SK-N-SH (cell line): ENCODE data around the gene PLVAP. TPM values are rescaled to one million over a fixed set of nuclear protein-coding genes. Genes with fewer than 3 reads are reported as not detected.

Experiments
- CTCF ChIA-PET: fragments of 300-600, 350-600 bp; formaldehyde crosslinking; extraction: SDS; loops from one replicate; lab custom pipeline; 2021; lab: Yijun Ruan, JAX
- POLR2A ChIA-PET: fragments of 350-600 bp; sonication (Branson Sonifier 250); formaldehyde crosslinking; extraction: SDS; loops from one replicate; lab custom pipeline; 2020; ENCODE audit warnings: antibody characterized with exemption, inconsistent platforms; lab: Yijun Ruan, JAX
- DNase-seq: peaks from one replicate; pipeline ENCODE4 v3.0.0; 2012
- H2AFZ ChIP-seq: fragments of 200-600 bp; sonication (generic); 2 replicates; pipeline ENCODE4 v1.8.1; 2016; ENCODE audit warnings: antibody characterized with exemption, mild to moderate bottlenecking, low read depth
- H3F3A ChIP-seq: fragments of 200-600 bp; sonication (generic); replicated peaks from 2 replicates; pipeline ENCODE3; 2016; ENCODE audit warnings: antibody characterized with exemption, mild to moderate bottlenecking; ENCODE audit not compliant: insufficient read depth
- H3K27ac ChIP-seq, 2 experiments: fragments of 200-500 bp in 1 of 2; fragments of 200-600 bp in 1 of 2; sonication (Bioruptor generic) in 1 of 2; sonication (generic), shearing (Covaris generic) in 1 of 2; 2 replicates each; pipeline versions ENCODE4 v1.5.1 to v1.6.1; 2014 to 2016; ENCODE audit warnings: low read depth in 2 of 2, inconsistent platforms in 1 of 2, low read length in 1 of 2, mild to moderate bottlenecking in 1 of 2, mixed read lengths in 1 of 2
- H3K27me3 ChIP-seq: fragments of 200-600 bp; sonication (generic), shearing (Covaris generic); 2 replicates; pipeline ENCODE4 v1.6.1; 2016; ENCODE audit warnings: mixed run types; ENCODE audit not compliant: insufficient read depth
- H3K36me3 ChIP-seq, 2 experiments: fragments of 200-500 bp in 1 of 2; fragments of 200-600 bp in 1 of 2; sonication (Bioruptor generic) in 1 of 2; sonication (generic) in 1 of 2; replicated peaks in 1 of 2; 2 replicates each; pipeline versions ENCODE3 to v1.5.1; 2014 to 2016; ENCODE audit warnings: low read length in 1 of 2, mild to moderate bottlenecking in 1 of 2; ENCODE audit not compliant: insufficient read depth in 2 of 2, control insufficient read depth in 1 of 2
- H3K4me1 ChIP-seq, 2 experiments: fragments of 200-500 bp in 1 of 2; fragments of 200-600 bp in 1 of 2; sonication (Bioruptor generic) in 1 of 2; sonication (generic), shearing (Covaris generic) in 1 of 2; 2 replicates each; pipeline versions ENCODE4 v1.5.1 to v1.6.1; 2014 to 2016; ENCODE audit warnings: low read depth in 1 of 2, low read length in 1 of 2, mixed run types in 1 of 2; ENCODE audit not compliant: insufficient read depth in 2 of 2, control insufficient read depth in 1 of 2
- H3K4me2 ChIP-seq: fragments of 200-600 bp; sonication (generic), shearing (Covaris generic); 2 replicates; pipeline ENCODE4 v1.6.1; 2017; ENCODE audit warnings: mixed run types
- H3K4me3 ChIP-seq, 2 experiments: fragments of 200-500 bp in 1 of 2; fragments of 200-600 bp in 1 of 2; sonication (Bioruptor generic) in 1 of 2; sonication (generic), shearing (Covaris generic) in 1 of 2; 2 replicates each; pipeline versions ENCODE4 v1.5.1 to v1.8.1; 2014 to 2016; ENCODE audit warnings: low read depth in 2 of 2, inconsistent platforms in 1 of 2, low read length in 1 of 2, mild to moderate bottlenecking in 1 of 2, mixed read lengths in 1 of 2, moderate library complexity in 1 of 2
- H3K79me2 ChIP-seq: fragments of 200-600 bp; sonication (generic); 2 replicates; pipeline ENCODE4 v1.8.1; 2017; ENCODE audit warnings: mild to moderate bottlenecking; ENCODE audit not compliant: insufficient read depth
- H3K9ac ChIP-seq: fragments of 200-600 bp; sonication (generic); 2 replicates; pipeline ENCODE4 v1.6.1; 2017; ENCODE audit warnings: mixed run types
- H3K9me2 ChIP-seq: fragments of 200-600 bp; sonication (generic); 2 replicates; pipeline ENCODE4 v1.6.1; 2017; ENCODE audit warnings: mixed run types
- H3K9me3 ChIP-seq: fragments of 200-600 bp; sonication (generic); 2 replicates; pipeline ENCODE4 v1.6.1; 2017; ENCODE audit warnings: mixed run types, mild to moderate bottlenecking, moderate library complexity
- H4K20me1 ChIP-seq: fragments of 200-600 bp; sonication (generic); 2 replicates; pipeline ENCODE4 v1.6.1; 2017; ENCODE audit warnings: mild to moderate bottlenecking, mixed run types; ENCODE audit not compliant: insufficient read depth
- CHD2 ChIP-seq: fragments of 150-350 bp; IDR thresholded peaks from 2 replicates; pipeline ENCODE4 v1.6.1; 2018; ENCODE audit warnings: low read length; ENCODE audit not compliant: partially characterized antibody
- EP300 ChIP-seq, 2 experiments: IDR thresholded peaks; 2 replicates each; pipeline versions ENCODE4 v1.4.0 to v1.6.1; 2012; ENCODE audit warnings: borderline replicate concordance in 1 of 2, low read depth in 1 of 2, low read length in 1 of 2
- EZH2phosphoT487 ChIP-seq: fragments of 200-600 bp; sonication (generic); IDR thresholded peaks from 2 replicates; pipeline ENCODE4 v1.6.1; 2017; ENCODE audit warnings: low read depth, mixed run types, mild to moderate bottlenecking, antibody characterized with exemption, moderate library complexity, borderline replicate concordance
- FOXJ3 ChIP-seq: sonication (generic); formaldehyde crosslinking; IDR thresholded peaks from 2 replicates; pipeline ENCODE4 v1.5.1; 2020; ENCODE audit warnings: mild to moderate bottlenecking, missing genetic modification reagents
- FOXM1 ChIP-seq: IDR thresholded peaks from 2 replicates; pipeline ENCODE4 v1.4.0; 2012; ENCODE audit warnings: low read depth, mild to moderate bottlenecking
- IRF3 ChIP-seq: fragments of 150-350 bp; IDR thresholded peaks from 2 replicates; pipeline ENCODE4 v1.6.1; 2016; ENCODE audit warnings: mild to moderate bottlenecking, low read depth, low read length
- JUND ChIP-seq: IDR thresholded peaks from 2 replicates; pipeline ENCODE4 v1.4.0; 2012
- MEF2A ChIP-seq: IDR thresholded peaks from 2 replicates; pipeline ENCODE4 v1.4.0; 2012; ENCODE audit warnings: low read depth, borderline replicate concordance
- RFX5 ChIP-seq: IDR thresholded peaks from 2 replicates; pipeline ENCODE4 v1.6.1; 2012; ENCODE audit warnings: mild to moderate bottlenecking, improper control_type of control experiment, low read length
- RXRA ChIP-seq: IDR thresholded peaks from 2 replicates; pipeline ENCODE4 v1.4.0; 2012; ENCODE audit warnings: low read depth, mild to moderate bottlenecking, borderline replicate concordance
- SIN3A ChIP-seq: IDR thresholded peaks from 2 replicates; pipeline ENCODE4 v1.6.1; 2012; ENCODE audit warnings: low read depth, mild to moderate bottlenecking, low read length, moderate library complexity, borderline replicate concordance
- TAF1 ChIP-seq: IDR thresholded peaks from 2 replicates; pipeline ENCODE4 v1.6.1; 2012; ENCODE audit warnings: low read depth, mild to moderate bottlenecking, low read length, moderate library complexity, borderline replicate concordance
- TEAD4 ChIP-seq: IDR thresholded peaks from 2 replicates; pipeline ENCODE4 v1.4.0; 2012; ENCODE audit warnings: mild to moderate bottlenecking, borderline replicate concordance; ENCODE audit not compliant: insufficient read depth
- USF2 ChIP-seq: fragments of 150-350 bp; IDR thresholded peaks from 2 replicates; pipeline ENCODE4 v1.6.1; 2017; ENCODE audit warnings: antibody characterized with exemption, low read length, low read depth, borderline replicate concordance
- YY1 ChIP-seq: IDR thresholded peaks from 2 replicates; pipeline ENCODE4 v1.4.0; 2012; ENCODE audit warnings: low read depth, mild to moderate bottlenecking
- whole genome bisulfite sequencing: methylation state at CpG from one replicate; pipeline ENCODE4 v1.1.6; 2017; ENCODE audit warnings: low lambda C conversion rate; 5-methylcytosine and 5-hydroxymethylcytosine counted together
- polyA plus RNA-seq, 3 experiments: library from polyadenylated mRNA; depleted of rRNA; stranded (reverse); fragments of >200 nt; gene quantifications; 2 replicates each; pipeline ENCODE4 v1.2.3, GENCODE V29; 2012
- TF ChIP-seq, protein P1 (sequence below): IDR thresholded peaks from 2 replicates; pipeline ENCODE4; 2012
- TF ChIP-seq, protein P2 (sequence below): IDR thresholded peaks from 2 replicates; pipeline ENCODE4 v1.4.0; 2012; ENCODE audit warnings: low read depth, borderline replicate concordance
- TF ChIP-seq, protein P3 (sequence below): IDR thresholded peaks from 2 replicates; pipeline ENCODE4 v1.4.0; 2012; ENCODE audit warnings: low read depth, borderline replicate concordance

Gene PLVAP
- polyA plus RNA-seq, 1 of the 3 experiments (the other 2 are of a cell fraction): not detected

DNA sequence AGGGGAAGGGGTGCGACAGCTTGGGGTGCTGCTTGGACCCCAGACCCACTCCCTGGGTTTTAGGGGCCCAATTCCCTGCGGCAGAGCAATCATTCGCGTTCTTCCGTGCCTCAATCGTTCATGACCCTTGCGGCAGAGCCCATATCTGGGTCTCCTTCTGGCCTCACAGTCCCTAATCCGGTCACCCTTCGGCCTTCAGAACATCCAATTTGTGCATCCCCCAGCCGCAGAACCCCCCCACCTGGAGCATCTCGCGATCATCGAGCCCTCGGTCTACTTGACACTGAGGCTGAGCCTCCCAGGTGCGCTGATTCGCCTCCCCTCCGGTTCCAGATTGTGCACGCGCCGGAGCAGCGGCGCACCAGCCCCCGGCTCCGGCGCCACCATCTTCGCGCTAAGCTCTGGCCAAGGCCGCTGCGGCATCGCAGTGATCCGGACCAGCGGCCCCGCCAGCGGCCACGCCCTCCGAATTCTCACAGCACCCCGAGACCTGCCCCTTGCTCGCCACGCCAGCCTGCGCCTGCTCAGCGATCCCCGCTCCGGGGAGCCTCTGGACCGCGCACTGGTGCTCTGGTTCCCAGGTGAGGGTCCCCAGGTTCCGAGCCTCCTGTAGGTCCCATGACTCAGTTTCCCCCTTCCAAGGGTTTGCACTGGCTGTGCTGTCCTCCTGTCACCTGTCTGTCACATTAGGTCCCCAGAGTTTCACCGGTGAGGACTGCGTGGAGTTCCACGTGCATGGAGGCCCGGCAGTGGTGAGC is 39.3 kb downstream of the PLVAP start:
- Histone ChIP-seq H3K4me1 (peaks cover 0 to 23% of the 10 kb centered on the region in 2 experiments; a peak in 1 of 4 replicates), H3K27me3 (no peaks in the 10 kb centered on the region), H3K9ac (peak overlapping the region; percentile 62), H3K27ac (peak overlapping the region; percentile 15 to 73; a peak in 3 of 4 replicates), H4K20me1 (no peaks in the 10 kb centered on the region), H3K79me2 (peaks cover 8% of the 10 kb centered on the region; the same call in 1 of the 2 replicates), H3K4me3 (peak overlapping the region; percentile 91 to 99), H2AFZ (peak overlapping the region; percentile 57; the same call in 1 of the 2 replicates), H3K4me2 (peak overlapping the region; percentile 94), H3K9me3 (no peaks in the 10 kb centered on the region), H3K36me3 (peaks cover 0 to 7% of the 10 kb centered on the region in 2 experiments), H3F3A (peaks cover 6% of the 10 kb centered on the region), H3K9me2 (no peaks in the 10 kb centered on the region)
- no peak for TF ChIP-seq MEF2A
- no peak for TF ChIP-seq FOXJ3 (CRISPR knock-in tag)
- TF ChIP-seq TEAD4: no peak
- TF ChIP-seq, protein P1, sequence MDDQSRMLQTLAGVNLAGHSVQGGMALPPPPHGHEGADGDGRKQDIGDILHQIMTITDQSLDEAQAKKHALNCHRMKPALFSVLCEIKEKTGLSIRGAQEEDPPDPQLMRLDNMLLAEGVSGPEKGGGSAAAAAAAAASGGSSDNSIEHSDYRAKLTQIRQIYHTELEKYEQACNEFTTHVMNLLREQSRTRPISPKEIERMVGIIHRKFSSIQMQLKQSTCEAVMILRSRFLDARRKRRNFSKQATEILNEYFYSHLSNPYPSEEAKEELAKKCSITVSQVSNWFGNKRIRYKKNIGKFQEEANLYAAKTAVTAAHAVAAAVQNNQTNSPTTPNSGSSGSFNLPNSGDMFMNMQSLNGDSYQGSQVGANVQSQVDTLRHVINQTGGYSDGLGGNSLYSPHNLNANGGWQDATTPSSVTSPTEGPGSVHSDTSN: no peak
- no peak for TF ChIP-seq EZH2phosphoT487
- no peak for TF ChIP-seq SIN3A
- TF ChIP-seq YY1: no peak
- no peak for TF ChIP-seq IRF3
- no peak for TF ChIP-seq JUND
- no peak for TF ChIP-seq RXRA
- TF ChIP-seq FOXM1: no peak
- TF ChIP-seq CHD2: no peak
- no peak for TF ChIP-seq USF2
- TF ChIP-seq EP300 (IDR thresholded peaks at IDR 0.05; ENCODE audit: borderline replicate concordance in 1 of 2, low read depth in 1 of 2, low read length in 1 of 2): no peak
- TF ChIP-seq RFX5: no peak
- TF ChIP-seq, protein P2, sequence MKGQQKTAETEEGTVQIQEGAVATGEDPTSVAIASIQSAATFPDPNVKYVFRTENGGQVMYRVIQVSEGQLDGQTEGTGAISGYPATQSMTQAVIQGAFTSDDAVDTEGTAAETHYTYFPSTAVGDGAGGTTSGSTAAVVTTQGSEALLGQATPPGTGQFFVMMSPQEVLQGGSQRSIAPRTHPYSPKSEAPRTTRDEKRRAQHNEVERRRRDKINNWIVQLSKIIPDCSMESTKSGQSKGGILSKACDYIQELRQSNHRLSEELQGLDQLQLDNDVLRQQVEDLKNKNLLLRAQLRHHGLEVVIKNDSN: no peak
- no peak for TF ChIP-seq TAF1
- TF ChIP-seq, protein P3, sequence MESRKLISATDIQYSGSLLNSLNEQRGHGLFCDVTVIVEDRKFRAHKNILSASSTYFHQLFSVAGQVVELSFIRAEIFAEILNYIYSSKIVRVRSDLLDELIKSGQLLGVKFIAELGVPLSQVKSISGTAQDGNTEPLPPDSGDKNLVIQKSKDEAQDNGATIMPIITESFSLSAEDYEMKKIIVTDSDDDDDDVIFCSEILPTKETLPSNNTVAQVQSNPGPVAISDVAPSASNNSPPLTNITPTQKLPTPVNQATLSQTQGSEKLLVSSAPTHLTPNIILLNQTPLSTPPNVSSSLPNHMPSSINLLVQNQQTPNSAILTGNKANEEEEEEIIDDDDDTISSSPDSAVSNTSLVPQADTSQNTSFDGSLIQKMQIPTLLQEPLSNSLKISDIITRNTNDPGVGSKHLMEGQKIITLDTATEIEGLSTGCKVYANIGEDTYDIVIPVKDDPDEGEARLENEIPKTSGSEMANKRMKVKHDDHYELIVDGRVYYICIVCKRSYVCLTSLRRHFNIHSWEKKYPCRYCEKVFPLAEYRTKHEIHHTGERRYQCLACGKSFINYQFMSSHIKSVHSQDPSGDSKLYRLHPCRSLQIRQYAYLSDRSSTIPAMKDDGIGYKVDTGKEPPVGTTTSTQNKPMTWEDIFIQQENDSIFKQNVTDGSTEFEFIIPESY: no peak; the same call in 1 of the 2 replicates
- 3% methylated on average over 8 of the region's 50 CpGs for WGBS
- peak; percentile 62 for DNase-seq
- POLR2A ChIA-PET: interaction anchor here (0.6 kb wide), 1 partner anchor 31 kb away, joined by 4 read pairs; no protein-coding TSS in a partner anchor
- CTCF ChIA-PET: interaction anchor here (1.9 to 3.0 kb wide), 2 partner anchors 48 kb away, joined by 5 to 12 read pairs; no protein-coding TSS in a partner anchor
